GM21423 (cell line): ENCODE measurements around the gene DLGAP1.

Experiments
- ATAC-seq: cut with Tn5 transposase; IDR thresholded peaks from one replicate; pipeline ENCODE4 v1.9.1; 2021; ENCODE audit warnings: mild to moderate bottlenecking, moderate library complexity; ENCODE audit not compliant: unreplicated experiment

DLGAP1 gene

GRCh38 chr18:3910512-3910911 is 544.6 kb downstream of the DLGAP1 start:
- ATAC-seq = no peak

- no peak for ATAC-seq
These were observed 547.2 kb downstream of the DLGAP1 start for GRCh38 chr18:3907955-3908354.

- ATAC-seq = peak; percentile 65
These were observed 548.9 kb downstream of the DLGAP1 start for GRCh38 chr18:3906116-3906750.

GRCh38 chr18:3903337-3903736 is 551.8 kb downstream of the DLGAP1 start:
- ATAC-seq = no peak

GRCh38 chr18:3902676-3903075 is 552.4 kb downstream of the DLGAP1 start:
- no peak for ATAC-seq

- no peak for ATAC-seq
These were observed 553.3 kb downstream of the DLGAP1 start for GRCh38 chr18:3901811-3902210.

- ATAC-seq = no peak
These were observed 554.1 kb downstream of the DLGAP1 start for GRCh38 chr18:3901042-3901441.

GRCh38 chr18:3900327-3900726 is 554.8 kb downstream of the DLGAP1 start:
- ATAC-seq = no peak

GRCh38 chr18:3898861-3899613 is 556.1 kb downstream of the DLGAP1 start:
- ATAC-seq = no peak

GRCh38 chr18:3892152-3892551 is 563.0 kb downstream of the DLGAP1 start:
- ATAC-seq = no peak

- no peak for ATAC-seq
These were observed 563.9 kb downstream of the DLGAP1 start for GRCh38 chr18:3891245-3891644.

- no peak for ATAC-seq
These were observed 565.3 kb downstream of the DLGAP1 start for GRCh38 chr18:3889803-3890202.

- no peak for ATAC-seq
These were observed 566.0 kb downstream of the DLGAP1 start for GRCh38 chr18:3889121-3889520.

- ATAC-seq = no peak
These were observed 568.4 kb downstream of the DLGAP1 start for GRCh38 chr18:3886575-3887322.

- peak; percentile 64 for ATAC-seq
These were observed 569.8 kb downstream of the DLGAP1 start for GRCh38 chr18:3885209-3885792.

- no peak for ATAC-seq
These were observed 575.3 kb downstream of the DLGAP1 start for GRCh38 chr18:3879836-3880120.

GRCh38 chr18:3879114-3879835 is 575.8 kb downstream of the DLGAP1 start:
- ATAC-seq = no peak

- no peak for ATAC-seq
These were observed 576.7 kb downstream of the DLGAP1 start for GRCh38 chr18:3878401-3878800.

- no peak for ATAC-seq
These were observed 577.4 kb downstream of the DLGAP1 start for GRCh38 chr18:3877678-3878077.

GRCh38 chr18:3875961-3876360 is 579.1 kb downstream of the DLGAP1 start:
- no peak for ATAC-seq

- no peak for ATAC-seq
These were observed 579.7 kb downstream of the DLGAP1 start for GRCh38 chr18:3875376-3875775.
